GM18520 (cell line): Measurements from ENCODE around the gene RNF157.

Source experiments
- ATAC-seq: cut with Tn5 transposase; IDR thresholded peaks from one replicate; pipeline ENCODE4 v1.9.1; 2021; ENCODE audit not compliant: unreplicated experiment

The RNF157 gene

GRCh38 chr17:76095943-76096342 is 144.3 kb downstream of the RNF157 start:
- no peak for ATAC-seq

- ATAC-seq, result no peak
Observed at GRCh38 chr17:76094046-76094445, 146.2 kb downstream of the RNF157 start.

GRCh38 chr17:76092526-76093413 is 147.5 kb downstream of the RNF157 start:
- ATAC-seq, result no peak
